BE2C (cell line): ENCODE measurements around the gene SPINK5.

Experiments
- DNase-seq: peaks from one replicate; pipeline ENCODE4 v3.0.0-alpha.2; 2020
- H3K27me3 ChIP-seq: fragments of 250-450 bp; sonication (Bioruptor Pico); 2 replicates; pipeline ENCODE4 v1.5.1; 2020; ENCODE audit warnings: mild to moderate bottlenecking
- H3K36me3 ChIP-seq: fragments of 250-450 bp; sonication (Bioruptor Pico); 2 replicates; pipeline ENCODE4 v1.5.1; 2020; ENCODE audit warnings: mild to moderate bottlenecking
- H3K4me1 ChIP-seq: fragments of 250-450 bp; sonication (Bioruptor Pico); 2 replicates; pipeline ENCODE4 v1.5.1; 2020
- H3K4me3 ChIP-seq: 2 replicates; pipeline ENCODE4 v1.5.1; 2011; ENCODE audit warnings: low read depth, low read length
- H3K9me3 ChIP-seq: fragments of 250-450 bp; sonication (Bioruptor Pico); 2 replicates; pipeline ENCODE4 v1.5.1; 2020
- CTCF ChIP-seq: IDR thresholded peaks from 2 replicates; pipeline ENCODE4 v1.5.1; 2012; ENCODE audit warnings: mild to moderate bottlenecking, low read depth, low read length

SPINK5 gene

GRCh38 chr5:148145916-148146315 is 82.1 kb downstream of the SPINK5 start:
- Histone ChIP-seq H3K27me3 (no peaks in the 10 kb centered on the region), H3K36me3 (no peaks in the 10 kb centered on the region), H3K4me1 (no peaks in the 10 kb centered on the region), H3K9me3 (no peaks in the 10 kb centered on the region), H3K4me3 (no peak overlapping the region)
- no peak for DNase-seq
- TF ChIP-seq CTCF = no peak

GRCh38 chr5:148146487-148146886 is 82.7 kb downstream of the SPINK5 start:
- TF ChIP-seq CTCF = no peak

GRCh38 chr5:148147415-148147814 is 83.6 kb downstream of the SPINK5 start:
- no peaks in the 10 kb centered on the region for H3K4me1 ChIP-seq
- H3K9me3 ChIP-seq = no peaks in the 10 kb centered on the region
- no peak for TF ChIP-seq CTCF
- no peak for DNase-seq
- H3K4me3 ChIP-seq = no peak overlapping the region
- no peaks in the 10 kb centered on the region for H3K27me3 ChIP-seq
- H3K36me3 ChIP-seq = no peaks in the 10 kb centered on the region

More at GRCh38 chr5:148146487-148146886, 82.7 kb downstream of the SPINK5 start:
- H3K27me3 ChIP-seq = no peaks in the 10 kb centered on the region
- no peak overlapping the region for H3K4me3 ChIP-seq
- no peaks in the 10 kb centered on the region for H3K4me1 ChIP-seq
- DNase-seq = no peak
- H3K9me3 ChIP-seq = no peaks in the 10 kb centered on the region
- H3K36me3 ChIP-seq = no peaks in the 10 kb centered on the region

- Histone ChIP-seq H3K27me3 (no peaks in the 10 kb centered on the region), H3K4me3 (no peak overlapping the region), H3K4me1 (no peaks in the 10 kb centered on the region), H3K36me3 (no peaks in the 10 kb centered on the region), H3K9me3 (no peaks in the 10 kb centered on the region)
- TF ChIP-seq CTCF = no peak
- no peak for DNase-seq
Measured at GRCh38 chr5:148151872-148152271, 88.1 kb downstream of the SPINK5 start.

- no peaks in the 10 kb centered on the region for H3K4me1 ChIP-seq
- DNase-seq = no peak
- no peak overlapping the region for H3K4me3 ChIP-seq
- H3K27me3 ChIP-seq = no peaks in the 10 kb centered on the region
- H3K9me3 ChIP-seq = no peaks in the 10 kb centered on the region
- H3K36me3 ChIP-seq = no peaks in the 10 kb centered on the region
- TF ChIP-seq CTCF = no peak
Measured at GRCh38 chr5:148152781-148153180, 89.0 kb downstream of the SPINK5 start.

- no peaks in the 10 kb centered on the region for H3K36me3 ChIP-seq
- no peak for DNase-seq
- no peaks in the 10 kb centered on the region for H3K27me3 ChIP-seq
- TF ChIP-seq CTCF = no peak
- H3K4me3 ChIP-seq = no peak overlapping the region
- H3K9me3 ChIP-seq = no peaks in the 10 kb centered on the region
- H3K4me1 ChIP-seq = no peaks in the 10 kb centered on the region
Measured at GRCh38 chr5:148156609-148157008, 92.8 kb downstream of the SPINK5 start.
